Measurements from ENCODE around the gene NEK6. TPM values are rescaled to one million over a fixed set of nuclear protein-coding genes. Genes with fewer than 3 reads are reported as not detected.

The NEK6 gene
- total RNA-seq, 2 experiments from 2014 or later, result 0.89 to 1.7 TPM

GRCh38 chr9:124325816-124326215 lies 68.1 kb downstream of the NEK6 start:
- Histone ChIP-seq H3K36me3 (ENCODE audit: insufficient read depth, low read length) (peaks cover 12% of the 10 kb centered on the region), H3K9me3 (ENCODE audit: control insufficient read depth in 1 of 2, insufficient read depth in 1 of 2, low read length in 2 of 2) (no peaks in the 10 kb centered on the region), H3K4me3 (ENCODE audit: low read length) (no peak overlapping the region), H3K4me1 (ENCODE audit: insufficient read depth, low read length) (peaks cover 5% of the 10 kb centered on the region), H3K27ac (ENCODE audit: low read depth in 1 of 2, low read length in 2 of 2) (no peak overlapping the region), H3K27me3 (ENCODE audit: control insufficient read depth in 1 of 2, insufficient read depth in 2 of 2, low read length in 2 of 2) (no peaks in the 10 kb centered on the region)
- ATAC-seq (ENCODE audit: poor library complexity) (no peak), DNase-seq (no peak)
- POLR2A ChIA-PET, result no interaction called here
- Mint-ChIP-seq H3K36me3 (ENCODE audit: low read depth) (no peaks in the 10 kb centered on the region), H3K4me1 (ENCODE audit: low read depth) (no peaks in the 10 kb centered on the region), H3K9me3 (no peaks in the 10 kb centered on the region), H3K27me3 (no peaks in the 10 kb centered on the region), H3K27ac (no peak overlapping the region), H3K4me3 (no peak overlapping the region)
- TF ChIP-seq, protein P1, sequence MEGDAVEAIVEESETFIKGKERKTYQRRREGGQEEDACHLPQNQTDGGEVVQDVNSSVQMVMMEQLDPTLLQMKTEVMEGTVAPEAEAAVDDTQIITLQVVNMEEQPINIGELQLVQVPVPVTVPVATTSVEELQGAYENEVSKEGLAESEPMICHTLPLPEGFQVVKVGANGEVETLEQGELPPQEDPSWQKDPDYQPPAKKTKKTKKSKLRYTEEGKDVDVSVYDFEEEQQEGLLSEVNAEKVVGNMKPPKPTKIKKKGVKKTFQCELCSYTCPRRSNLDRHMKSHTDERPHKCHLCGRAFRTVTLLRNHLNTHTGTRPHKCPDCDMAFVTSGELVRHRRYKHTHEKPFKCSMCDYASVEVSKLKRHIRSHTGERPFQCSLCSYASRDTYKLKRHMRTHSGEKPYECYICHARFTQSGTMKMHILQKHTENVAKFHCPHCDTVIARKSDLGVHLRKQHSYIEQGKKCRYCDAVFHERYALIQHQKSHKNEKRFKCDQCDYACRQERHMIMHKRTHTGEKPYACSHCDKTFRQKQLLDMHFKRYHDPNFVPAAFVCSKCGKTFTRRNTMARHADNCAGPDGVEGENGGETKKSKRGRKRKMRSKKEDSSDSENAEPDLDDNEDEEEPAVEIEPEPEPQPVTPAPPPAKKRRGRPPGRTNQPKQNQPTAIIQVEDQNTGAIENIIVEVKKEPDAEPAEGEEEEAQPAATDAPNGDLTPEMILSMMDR (IDR thresholded peaks at IDR 0.05), result no peak
- CTCF ChIA-PET, result no interaction called here
- intact Hi-C loops (cut with DNase I, micrococcal nuclease), result no loop called here

DNA sequence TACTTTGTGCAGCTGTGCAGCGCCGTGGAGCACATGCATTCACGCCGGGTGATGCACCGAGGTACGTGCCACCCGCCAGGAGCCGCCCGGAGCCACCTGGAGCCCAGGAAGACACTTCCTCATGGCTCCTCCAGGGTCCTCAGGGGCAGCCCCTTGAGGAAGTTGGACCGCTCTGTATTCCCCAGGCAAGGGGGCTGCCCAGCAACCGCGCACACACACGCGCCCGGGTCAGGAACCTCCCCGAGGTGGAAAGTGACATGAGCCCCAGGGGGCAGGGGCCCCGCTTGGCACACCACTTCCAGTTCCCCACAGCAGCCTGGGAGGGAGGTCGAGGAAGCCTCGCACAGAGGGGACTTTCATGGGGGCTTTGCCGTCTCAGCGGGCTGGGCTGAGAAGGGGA lies 68.6 kb downstream of the NEK6 start:
- no peaks in the 10 kb centered on the region for H3K36me3 Mint-ChIP-seq (ENCODE audit: low read depth)
- H3K27ac Mint-ChIP-seq, result no peak overlapping the region
- H3K27me3 Mint-ChIP-seq, result no peaks in the 10 kb centered on the region
- TF ChIP-seq, protein P1 (IDR thresholded peaks at IDR 0.05), result no peak
- no peak overlapping the region for H3K27ac ChIP-seq (ENCODE audit: low read depth in 1 of 2, low read length in 2 of 2)
- ChIA-PET CTCF (no interaction called here), POLR2A (no interaction called here)
- H3K4me3 Mint-ChIP-seq, result no peak overlapping the region
- no peaks in the 10 kb centered on the region for H3K27me3 ChIP-seq (ENCODE audit: control insufficient read depth in 1 of 2, insufficient read depth in 2 of 2, low read length in 2 of 2)
- intact Hi-C loops (cut with DNase I, micrococcal nuclease), result no loop called here
- ATAC-seq (ENCODE audit: poor library complexity) (no peak), DNase-seq (no peak)
- H3K4me1 ChIP-seq (ENCODE audit: insufficient read depth, low read length), result peaks cover 5% of the 10 kb centered on the region
- H3K36me3 ChIP-seq (ENCODE audit: insufficient read depth, low read length), result peaks cover 11% of the 10 kb centered on the region
- no peaks in the 10 kb centered on the region for H3K9me3 Mint-ChIP-seq
- no peaks in the 10 kb centered on the region for H3K9me3 ChIP-seq (ENCODE audit: control insufficient read depth in 1 of 2, insufficient read depth in 1 of 2, low read length in 2 of 2)
- no peak overlapping the region for H3K4me3 ChIP-seq (ENCODE audit: low read length)
- no peaks in the 10 kb centered on the region for H3K4me1 Mint-ChIP-seq (ENCODE audit: low read depth)

- ATAC-seq (ENCODE audit: poor library complexity), result no peak
- peaks cover 10% of the 10 kb centered on the region for H3K36me3 ChIP-seq (ENCODE audit: insufficient read depth, low read length)
These were observed 69.7 kb downstream of the NEK6 start for GRCh38 chr9:124327491-124327890.

More at GRCh38 chr9:124327491-124327890, 69.7 kb downstream of the NEK6 start:
- TF ChIP-seq, protein P1 (IDR thresholded peaks at IDR 0.05), result no peak
- no peak overlapping the region for H3K4me3 Mint-ChIP-seq
- peaks cover 1% of the 10 kb centered on the region for H3K4me1 ChIP-seq (ENCODE audit: insufficient read depth, low read length)
- DNase-seq, result no peak
- no peaks in the 10 kb centered on the region for H3K9me3 ChIP-seq (ENCODE audit: control insufficient read depth in 1 of 2, insufficient read depth in 1 of 2, low read length in 2 of 2)
- H3K27ac ChIP-seq (ENCODE audit: low read depth in 1 of 2, low read length in 2 of 2), result no peak overlapping the region
- no peak overlapping the region for H3K4me3 ChIP-seq (ENCODE audit: low read length)
- H3K9me3 Mint-ChIP-seq, result no peaks in the 10 kb centered on the region
- no peaks in the 10 kb centered on the region for H3K4me1 Mint-ChIP-seq (ENCODE audit: low read depth)
- H3K27me3 ChIP-seq (ENCODE audit: control insufficient read depth in 1 of 2, insufficient read depth in 2 of 2, low read length in 2 of 2), result no peaks in the 10 kb centered on the region
- intact Hi-C loops (cut with DNase I, micrococcal nuclease), result no loop called here
- CTCF ChIA-PET, result interaction anchor here (1.1 kb wide), 1 partner anchor 60 kb away, joined by 4 read pairs; no protein-coding TSS in a partner anchor
- no peaks in the 10 kb centered on the region for H3K27me3 Mint-ChIP-seq
- H3K36me3 Mint-ChIP-seq (ENCODE audit: low read depth), result no peaks in the 10 kb centered on the region
- POLR2A ChIA-PET, result no interaction called here
- no peak overlapping the region for H3K27ac Mint-ChIP-seq
